ENCODE data around the gene NCSTN.

DNA sequence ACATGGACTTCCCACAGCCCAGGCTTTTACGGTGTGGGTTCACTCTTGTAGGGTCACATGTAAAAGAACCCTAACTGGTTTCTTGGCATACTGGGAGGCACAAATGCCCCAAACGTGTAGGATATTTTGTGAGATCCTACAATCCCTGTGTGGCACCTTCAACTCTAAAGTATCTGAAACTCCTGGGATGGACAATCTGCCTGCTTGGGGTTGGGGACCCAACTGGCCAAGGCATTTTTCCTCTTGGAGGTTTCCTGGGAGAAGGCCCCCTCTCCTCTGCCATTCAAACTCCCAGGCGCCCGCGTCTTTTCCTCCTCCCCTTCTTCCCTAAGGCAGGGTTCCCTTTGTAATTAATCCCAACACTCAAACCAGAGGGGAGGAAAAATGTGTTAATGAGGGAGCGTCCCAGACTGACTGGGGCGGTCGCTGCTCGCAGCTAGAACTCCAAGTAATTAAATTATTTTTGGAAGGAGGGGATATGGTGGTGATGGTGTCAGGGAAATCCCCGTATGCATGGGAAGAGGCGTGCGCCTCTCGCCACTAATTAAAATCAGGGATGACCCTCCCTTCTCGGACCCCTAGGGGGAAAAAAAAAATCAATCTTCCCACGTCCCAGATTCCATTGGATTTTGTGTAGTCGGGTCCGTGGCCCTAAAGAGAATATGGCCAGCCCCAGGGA lies 56.5 kb downstream of the NCSTN start:
- TF ChIP-seq, protein P1, sequence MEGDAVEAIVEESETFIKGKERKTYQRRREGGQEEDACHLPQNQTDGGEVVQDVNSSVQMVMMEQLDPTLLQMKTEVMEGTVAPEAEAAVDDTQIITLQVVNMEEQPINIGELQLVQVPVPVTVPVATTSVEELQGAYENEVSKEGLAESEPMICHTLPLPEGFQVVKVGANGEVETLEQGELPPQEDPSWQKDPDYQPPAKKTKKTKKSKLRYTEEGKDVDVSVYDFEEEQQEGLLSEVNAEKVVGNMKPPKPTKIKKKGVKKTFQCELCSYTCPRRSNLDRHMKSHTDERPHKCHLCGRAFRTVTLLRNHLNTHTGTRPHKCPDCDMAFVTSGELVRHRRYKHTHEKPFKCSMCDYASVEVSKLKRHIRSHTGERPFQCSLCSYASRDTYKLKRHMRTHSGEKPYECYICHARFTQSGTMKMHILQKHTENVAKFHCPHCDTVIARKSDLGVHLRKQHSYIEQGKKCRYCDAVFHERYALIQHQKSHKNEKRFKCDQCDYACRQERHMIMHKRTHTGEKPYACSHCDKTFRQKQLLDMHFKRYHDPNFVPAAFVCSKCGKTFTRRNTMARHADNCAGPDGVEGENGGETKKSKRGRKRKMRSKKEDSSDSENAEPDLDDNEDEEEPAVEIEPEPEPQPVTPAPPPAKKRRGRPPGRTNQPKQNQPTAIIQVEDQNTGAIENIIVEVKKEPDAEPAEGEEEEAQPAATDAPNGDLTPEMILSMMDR (optimal IDR thresholded peaks at IDR 0.05 in 1 of 3, IDR thresholded peaks at IDR 0.05 in 1 of 3, conservative IDR thresholded peaks at IDR 0.05 in 1 of 3; ENCODE audit: extremely low read depth in 1 of 3, insufficient read depth in 2 of 3, low read length in 3 of 3): no peak
- TF ChIP-seq EZH2 (IDR thresholded peaks at IDR 0.05; ENCODE audit: low read length): no peak
